Thoracic aorta (tissue), 2 donors: ENCODE measurements around the gene PTGDR. TPM values are rescaled to one million over a fixed set of nuclear protein-coding genes. Genes with fewer than 3 reads are reported as not detected.

Source experiments
- ATAC-seq: fragments of 150-250 bp; one replicate; pipeline ENCODE4 v1.8.0; 2017; ENCODE audit warnings: low read depth; ENCODE audit not compliant: insufficient number of reproducible peaks, low FRiP score
- DNase-seq: peaks from one replicate; pipeline ENCODE4 v3.0.0-alpha.2; 2020; ENCODE audit warnings: low spot score
- H3K27ac ChIP-seq, 2 donors: fragments of 200-600 bp; sonication (generic); 1 replicate in 1 of 2; 2 replicates in 1 of 2; pipeline ENCODE4 v1.5.1; 2016; ENCODE audit warnings: mild to moderate bottlenecking in 2 of 2, moderate library complexity in 2 of 2
- H3K27me3 ChIP-seq: fragments of 200-600 bp; sonication (generic); replicated peaks from 2 replicates; pipeline ENCODE4 v1.6.0; 2016; ENCODE audit warnings: mild to moderate bottlenecking; ENCODE audit not compliant: insufficient read depth
- H3K36me3 ChIP-seq: fragments of 200-600 bp; sonication (generic); one replicate; pipeline ENCODE4 v1.5.1; 2016
- H3K4me1 ChIP-seq, 2 donors: fragments of 200-600 bp; sonication (generic); 1 replicate in 1 of 2; 2 replicates in 1 of 2; pipeline versions ENCODE4 v1.5.1 to v1.6.0; 2016; ENCODE audit warnings: low read depth in 2 of 2, mild to moderate bottlenecking in 1 of 2; ENCODE audit not compliant: control insufficient read depth in 1 of 2
- H3K4me3 ChIP-seq: fragments of 200-600 bp; sonication (generic); 2 replicates; pipeline ENCODE4 v1.5.1; 2016; ENCODE audit warnings: mild to moderate bottlenecking
- H3K9me3 ChIP-seq: fragments of 200-600 bp; sonication (generic); 2 replicates; pipeline ENCODE4 v1.5.1; 2016
- CTCF ChIP-seq: fragments of 200-600 bp; sonication (generic); IDR thresholded peaks from one replicate; pipeline ENCODE4 v1.5.1; 2019; ENCODE audit warnings: antibody characterized with exemption
- total RNA-seq, 2 donors: library from RNA; depleted of rRNA; stranded (reverse); fragments of >200 nt; gene quantifications; one replicate each; pipeline versions ENCODE4 v1.1.0 to v1.2.3, GENCODE V29; 2016

PTGDR gene
- total RNA-seq, 2 donors from 2014 or later, result 2.0 to 2.9 TPM

DNA sequence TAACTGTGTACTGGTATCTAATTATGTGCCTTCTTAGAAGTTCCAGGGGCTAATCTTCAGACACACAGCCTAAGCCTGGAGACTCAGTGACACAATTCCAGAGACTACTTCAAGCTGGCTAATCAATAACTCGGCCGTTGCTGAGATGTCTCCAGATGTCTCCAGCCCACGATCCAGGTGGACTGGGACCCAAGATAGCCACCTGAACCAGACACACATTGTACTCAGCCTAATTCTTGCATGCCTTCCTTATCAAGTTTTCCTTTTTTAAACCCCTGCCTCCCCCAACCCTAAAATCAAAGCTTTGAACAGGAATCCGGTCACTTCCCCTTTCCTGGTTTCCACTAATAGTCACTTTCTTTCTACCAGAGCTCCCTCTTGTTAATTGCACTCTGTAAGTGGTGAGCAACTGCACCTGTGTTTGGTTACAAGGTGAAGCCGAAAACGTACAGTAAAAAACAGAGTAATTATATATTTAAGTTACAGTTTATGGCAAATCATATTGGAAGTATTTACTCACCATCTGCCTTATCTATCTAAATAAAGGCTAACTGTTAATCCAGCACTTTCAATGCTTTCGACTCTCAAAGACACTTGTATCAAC, 39.8 kb upstream of the PTGDR start:
- no peak for TF ChIP-seq CTCF
- no peaks in the 10 kb centered on the region for H3K9me3 ChIP-seq
- no peak overlapping the region for H3K4me3 ChIP-seq
- no peaks in the 10 kb centered on the region for H3K27me3 ChIP-seq
- no peak for DNase-seq
- ATAC-seq, result no peak
- no peak overlapping the region for H3K27ac ChIP-seq
- H3K4me1 ChIP-seq, result no peaks in the 10 kb centered on the region
- H3K36me3 ChIP-seq, result no peaks in the 10 kb centered on the region

GRCh38 chr14:52233693-52234092, 33.8 kb upstream of the PTGDR start:
- H3K4me1 ChIP-seq, result no peaks in the 10 kb centered on the region
- H3K9me3 ChIP-seq, result no peaks in the 10 kb centered on the region
- H3K27me3 ChIP-seq, result no peaks in the 10 kb centered on the region
- H3K27ac ChIP-seq, result no peak overlapping the region
- ATAC-seq (no peak), DNase-seq (no peak)
- no peak for TF ChIP-seq CTCF
- no peak overlapping the region for H3K4me3 ChIP-seq
- no peaks in the 10 kb centered on the region for H3K36me3 ChIP-seq

- no peak for DNase-seq
- Histone ChIP-seq H3K9me3 (no peaks in the 10 kb centered on the region), H3K27me3 (no peaks in the 10 kb centered on the region), H3K4me1 (no peaks in the 10 kb centered on the region), H3K36me3 (no peaks in the 10 kb centered on the region), H3K27ac (no peak overlapping the region), H3K4me3 (no peak overlapping the region)
- no peak for TF ChIP-seq CTCF
- no peak for ATAC-seq
Observed at GRCh38 chr14:52235434-52235833, 32.1 kb upstream of the PTGDR start.

DNA sequence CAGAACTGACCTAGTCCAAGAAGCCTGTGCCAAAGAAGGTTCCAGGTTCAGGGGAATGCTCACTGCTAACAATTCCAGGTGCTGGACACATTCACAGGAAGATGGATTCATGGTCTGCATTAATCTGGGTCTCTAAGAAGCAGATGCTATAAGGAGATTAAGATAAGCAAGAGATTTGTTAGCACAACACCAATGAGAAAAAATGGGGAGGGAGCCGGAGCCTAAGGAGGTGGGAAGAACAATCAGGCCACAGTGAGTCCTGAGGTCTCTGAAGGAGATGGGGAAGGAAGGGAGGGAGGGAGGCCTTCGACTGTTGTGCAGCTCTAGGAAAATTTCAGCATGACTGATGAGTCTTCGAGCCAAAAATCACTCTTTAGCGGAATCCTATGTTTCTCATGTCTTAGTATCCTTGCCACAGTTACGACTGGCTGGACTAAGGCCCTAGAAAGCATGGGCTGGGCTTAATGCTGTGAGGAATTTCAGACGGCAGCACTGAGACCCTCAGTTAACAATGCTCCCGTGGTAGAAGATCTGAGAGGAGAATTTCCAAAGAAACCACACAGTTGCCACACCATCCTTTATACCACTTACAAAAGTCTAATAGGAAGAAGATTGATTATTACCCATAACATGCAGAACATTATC, 31.5 kb upstream of the PTGDR start:
- Histone ChIP-seq H3K4me3 (no peak overlapping the region), H3K4me1 (no peaks in the 10 kb centered on the region), H3K36me3 (no peaks in the 10 kb centered on the region), H3K27ac (no peak overlapping the region), H3K27me3 (no peaks in the 10 kb centered on the region), H3K9me3 (no peaks in the 10 kb centered on the region)
- DNase-seq (no peak), ATAC-seq (no peak)
- no peak for TF ChIP-seq CTCF

DNA sequence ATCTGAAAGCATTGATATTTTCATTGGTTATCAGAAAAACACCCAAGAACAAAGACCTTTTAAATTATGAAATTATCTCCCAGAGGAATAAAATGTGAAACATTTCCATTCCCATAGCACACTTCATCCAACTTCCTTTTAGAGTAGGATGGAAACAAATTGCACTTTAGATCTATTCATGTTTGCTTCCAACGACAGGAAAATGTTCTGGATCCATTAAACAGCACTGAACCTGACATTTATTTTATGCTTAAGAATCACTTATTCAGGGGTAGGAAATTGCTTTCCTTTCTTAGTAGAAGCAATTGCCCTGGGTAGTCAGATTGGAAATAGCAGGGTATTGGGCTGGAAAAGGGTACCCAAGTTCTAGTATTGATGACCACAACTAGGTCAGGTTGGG, 28.8 kb upstream of the PTGDR start:
- no peaks in the 10 kb centered on the region for H3K36me3 ChIP-seq
- no peak overlapping the region for H3K27ac ChIP-seq
- no peaks in the 10 kb centered on the region for H3K4me1 ChIP-seq
- no peak for ATAC-seq
- no peaks in the 10 kb centered on the region for H3K9me3 ChIP-seq
- H3K4me3 ChIP-seq, result no peak overlapping the region
- no peak for DNase-seq
- H3K27me3 ChIP-seq, result no peaks in the 10 kb centered on the region
- no peak for TF ChIP-seq CTCF
